ENCODE data around the gene ACACA.

Gene ACACA

GRCh38 chr17:37162800-37163199, 243.8 kb downstream of the ACACA start:
- no peaks in the 10 kb centered on the region for H3K27me3 ChIP-seq (ENCODE audit: insufficient read depth, low read length, poor library complexity, severe bottlenecking)
- H3K9ac ChIP-seq (ENCODE audit: low read depth, low read length, poor library complexity, severe bottlenecking), result no peak overlapping the region
- no peaks in the 10 kb centered on the region for H3K4me1 ChIP-seq (ENCODE audit: insufficient read depth, low read length, poor library complexity, severe bottlenecking)
- peaks cover 21% of the 10 kb centered on the region; the same call in 1 of the 2 replicates for H3K36me3 ChIP-seq (ENCODE audit: insufficient read depth, low read length)
- H3F3A ChIP-seq (ENCODE audit: low read depth), result no peaks in the 10 kb centered on the region
- H3K9me3 ChIP-seq (ENCODE audit: insufficient read depth, low read depth, low read length), result no peaks in the 10 kb centered on the region
- no peak overlapping the region for H3K4me2 ChIP-seq (ENCODE audit: low read depth, low read length, poor library complexity, severe bottlenecking)
- H2AFZ ChIP-seq (ENCODE audit: low read length), result no peak overlapping the region
- no peak overlapping the region for H3K4me3 ChIP-seq (ENCODE audit: low read length, poor library complexity, severe bottlenecking)
- no peaks in the 10 kb centered on the region for H4K20me1 ChIP-seq (ENCODE audit: insufficient read depth, low read length, poor library complexity, severe bottlenecking)
- TF ChIP-seq EZH2phosphoT487 (IDR thresholded peaks at IDR 0.05; ENCODE audit: borderline replicate concordance) (no peak), CTCF (conservative IDR thresholded peaks at IDR 0.05; ENCODE audit: low read length) (no peak)
- H3K79me2 ChIP-seq (ENCODE audit: insufficient read depth, low read length), result no peaks in the 10 kb centered on the region
- H3K9me2 ChIP-seq (replicated peaks; ENCODE audit: low read depth, low read length), result no peaks in the 10 kb centered on the region

- Histone ChIP-seq H3K36me3 (ENCODE audit: insufficient read depth, low read length) (peaks cover 21% of the 10 kb centered on the region; the same call in 1 of the 2 replicates), H3K4me2 (ENCODE audit: low read depth, low read length, poor library complexity, severe bottlenecking) (no peak overlapping the region), H3K79me2 (ENCODE audit: insufficient read depth, low read length) (no peaks in the 10 kb centered on the region)
These were observed 245.7 kb downstream of the ACACA start for GRCh38 chr17:37160944-37161343.

GRCh38 chr17:37158290-37158689, 248.3 kb downstream of the ACACA start:
- Histone ChIP-seq H2AFZ (ENCODE audit: low read length) (no peak overlapping the region), H3K4me3 (ENCODE audit: low read length, poor library complexity, severe bottlenecking) (no peak overlapping the region), H4K20me1 (ENCODE audit: insufficient read depth, low read length, poor library complexity, severe bottlenecking) (no peaks in the 10 kb centered on the region), H3K9ac (ENCODE audit: low read depth, low read length, poor library complexity, severe bottlenecking) (no peak overlapping the region), H3K36me3 (ENCODE audit: insufficient read depth, low read length) (peaks cover 24% of the 10 kb centered on the region; the same call in 1 of the 2 replicates), H3K9me3 (ENCODE audit: insufficient read depth, low read depth, low read length) (no peaks in the 10 kb centered on the region), H3K4me1 (ENCODE audit: insufficient read depth, low read length, poor library complexity, severe bottlenecking) (no peaks in the 10 kb centered on the region), H3F3A (ENCODE audit: low read depth) (no peaks in the 10 kb centered on the region), H3K27me3 (ENCODE audit: insufficient read depth, low read length, poor library complexity, severe bottlenecking) (no peaks in the 10 kb centered on the region), H3K9me2 (replicated peaks; ENCODE audit: low read depth, low read length) (no peaks in the 10 kb centered on the region), H3K4me2 (ENCODE audit: low read depth, low read length, poor library complexity, severe bottlenecking) (no peak overlapping the region), H3K79me2 (ENCODE audit: insufficient read depth, low read length) (no peaks in the 10 kb centered on the region)
- no peak for TF ChIP-seq EZH2phosphoT487 (IDR thresholded peaks at IDR 0.05; ENCODE audit: borderline replicate concordance)
- no peak for TF ChIP-seq CTCF (conservative IDR thresholded peaks at IDR 0.05; ENCODE audit: low read length)

More at GRCh38 chr17:37160944-37161343, 245.7 kb downstream of the ACACA start:
- H3K4me1 ChIP-seq (ENCODE audit: insufficient read depth, low read length, poor library complexity, severe bottlenecking), result no peaks in the 10 kb centered on the region
- no peaks in the 10 kb centered on the region for H3K9me2 ChIP-seq (replicated peaks; ENCODE audit: low read depth, low read length)
- TF ChIP-seq CTCF (conservative IDR thresholded peaks at IDR 0.05; ENCODE audit: low read length) (no peak), EZH2phosphoT487 (IDR thresholded peaks at IDR 0.05; ENCODE audit: borderline replicate concordance) (no peak)
- H3K9ac ChIP-seq (ENCODE audit: low read depth, low read length, poor library complexity, severe bottlenecking), result no peak overlapping the region
- no peak overlapping the region for H2AFZ ChIP-seq (ENCODE audit: low read length)
- no peak overlapping the region for H3K4me3 ChIP-seq (ENCODE audit: low read length, poor library complexity, severe bottlenecking)
- H4K20me1 ChIP-seq (ENCODE audit: insufficient read depth, low read length, poor library complexity, severe bottlenecking), result no peaks in the 10 kb centered on the region
- no peaks in the 10 kb centered on the region for H3F3A ChIP-seq (ENCODE audit: low read depth)
- H3K27me3 ChIP-seq (ENCODE audit: insufficient read depth, low read length, poor library complexity, severe bottlenecking), result no peaks in the 10 kb centered on the region
- H3K9me3 ChIP-seq (ENCODE audit: insufficient read depth, low read depth, low read length), result no peaks in the 10 kb centered on the region

Data from Loucy (cell line).